ENCODE data around the gene SLC10A4.

- TF ChIP-seq POLR2AphosphoS5 (IDR thresholded peaks at IDR 0.05) (no peak), POLR2A (IDR thresholded peaks at IDR 0.05) (no peak), CTCF (IDR thresholded peaks at IDR 0.05) (no peak)
These were observed 36.5 kb upstream of the SLC10A4 start for GRCh38 chr4:48446642-48447041.

Measured in breast epithelium (tissue), 3 donors.